Esophagus squamous epithelium (tissue), 5 donors: ENCODE results near the gene FRMD3. TPM values are rescaled to one million over a fixed set of nuclear protein-coding genes. Genes with fewer than 3 reads are reported as not detected.

ENCODE experiments used
- DNase-seq: peaks from one replicate; lab custom pipeline; 2025; lab: John Stamatoyannopoulos, UW
- H3K27ac ChIP-seq, 4 donors: fragments of 200-600 bp; sonication (generic); one replicate each; pipeline ENCODE4 v1.5.1; 2016 to 2019; ENCODE audit warnings: mild to moderate bottlenecking in 1 of 4
- H3K27me3 ChIP-seq, 4 donors: fragments of 200-600 bp; sonication (generic); 1 replicate in 3 of 4; 2 replicates in 1 of 4; pipeline versions ENCODE4 v1.5.1 to v1.6.0; 2017 to 2021; ENCODE audit warnings: antibody characterized with exemption in 1 of 4
- H3K36me3 ChIP-seq, 3 donors: fragments of 200-600 bp; sonication (generic); one replicate each; pipeline ENCODE4 v1.5.1; 2016 to 2019
- H3K4me1 ChIP-seq, 3 donors: fragments of 200-600 bp; sonication (generic); one replicate each; pipeline ENCODE4 v1.5.1; 2017 to 2019
- H3K4me3 ChIP-seq, 4 donors: fragments of 200-600 bp; sonication (generic); 1 replicate in 3 of 4; 2 replicates in 1 of 4; pipeline ENCODE4 v1.5.1; 2016 to 2019; ENCODE audit warnings: mild to moderate bottlenecking in 2 of 4, moderate library complexity in 1 of 4
- H3K9me3 ChIP-seq, 3 donors: fragments of 200-600 bp; sonication (generic); one replicate each; pipeline ENCODE4 v1.5.1; 2016 to 2019
- POLR2A ChIP-seq, 4 donors: fragments of 450-650 bp; IDR thresholded peaks; one replicate each; pipeline ENCODE4 v1.6.1; 2017; ENCODE audit warnings: antibody characterized with exemption in 4 of 4, mild to moderate bottlenecking in 4 of 4, moderate library complexity in 3 of 4
- WGBS, 2 donors: methylation state at CpG; one replicate each; pipeline ENCODE4 v1.1.5; 2018; 5-methylcytosine and 5-hydroxymethylcytosine counted together
- intact Hi-C: fragments of 100-400 bp; cut with DNase I; formaldehyde crosslinking; loops from one replicate; pipeline ENCODE4 v1.15.0; 2022
- total RNA-seq, 4 donors: library from RNA; depleted of rRNA; stranded (reverse); fragments of >200 nt; gene quantifications; one replicate each; pipeline ENCODE4 v1.1.0, GENCODE V29; 2016
- TF ChIP-seq, protein P1 (sequence below), 6 experiments: fragments of 450-650 bp in 4 of 6; fragments of 200-600 bp in 2 of 6; sonication (generic) in 2 of 6; IDR thresholded peaks; one replicate each; pipeline ENCODE4 v1.5.1; 2016 to 2019; ENCODE audit warnings: antibody characterized with exemption in 6 of 6, mild to moderate bottlenecking in 4 of 6, moderate library complexity in 4 of 6
- donor health status: DM: yes; HTN: yes; CAD: no.

FRMD3 gene
- total RNA-seq, 4 donors from 2014 or later: 0.27 to 6.9 (median 2.1) TPM

DNA sequence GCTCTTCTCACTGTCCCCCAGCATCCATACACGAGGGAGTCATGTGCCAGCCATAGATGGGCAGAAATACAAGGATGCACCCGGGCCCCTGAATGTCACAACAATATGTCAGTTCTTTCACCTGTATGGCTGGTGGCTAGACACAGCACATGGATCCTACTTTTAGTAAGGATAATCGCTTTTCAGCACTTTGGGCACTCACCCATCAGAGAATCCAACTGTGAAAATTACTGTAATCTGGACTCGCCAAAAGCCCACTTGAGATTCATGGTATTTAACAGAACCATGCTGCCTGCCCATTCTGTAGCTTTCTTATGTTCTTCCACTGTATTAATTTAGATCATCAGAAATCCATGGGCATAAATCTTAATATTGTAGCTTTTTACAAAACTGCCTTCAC, 124.8 kb downstream of the FRMD3 start:
- no peak for DNase-seq
- no peak overlapping the region for H3K27ac ChIP-seq
- H3K9me3 ChIP-seq: no peaks in the 10 kb centered on the region
- H3K4me3 ChIP-seq: no peak overlapping the region
- TF ChIP-seq, protein P1, sequence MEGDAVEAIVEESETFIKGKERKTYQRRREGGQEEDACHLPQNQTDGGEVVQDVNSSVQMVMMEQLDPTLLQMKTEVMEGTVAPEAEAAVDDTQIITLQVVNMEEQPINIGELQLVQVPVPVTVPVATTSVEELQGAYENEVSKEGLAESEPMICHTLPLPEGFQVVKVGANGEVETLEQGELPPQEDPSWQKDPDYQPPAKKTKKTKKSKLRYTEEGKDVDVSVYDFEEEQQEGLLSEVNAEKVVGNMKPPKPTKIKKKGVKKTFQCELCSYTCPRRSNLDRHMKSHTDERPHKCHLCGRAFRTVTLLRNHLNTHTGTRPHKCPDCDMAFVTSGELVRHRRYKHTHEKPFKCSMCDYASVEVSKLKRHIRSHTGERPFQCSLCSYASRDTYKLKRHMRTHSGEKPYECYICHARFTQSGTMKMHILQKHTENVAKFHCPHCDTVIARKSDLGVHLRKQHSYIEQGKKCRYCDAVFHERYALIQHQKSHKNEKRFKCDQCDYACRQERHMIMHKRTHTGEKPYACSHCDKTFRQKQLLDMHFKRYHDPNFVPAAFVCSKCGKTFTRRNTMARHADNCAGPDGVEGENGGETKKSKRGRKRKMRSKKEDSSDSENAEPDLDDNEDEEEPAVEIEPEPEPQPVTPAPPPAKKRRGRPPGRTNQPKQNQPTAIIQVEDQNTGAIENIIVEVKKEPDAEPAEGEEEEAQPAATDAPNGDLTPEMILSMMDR (IDR thresholded peaks at IDR 0.05): no peak
- no peak for TF ChIP-seq POLR2A (IDR thresholded peaks at IDR 0.05)
- no peaks in the 10 kb centered on the region for H3K4me1 ChIP-seq
- intact Hi-C loops: no loop called here
- H3K36me3 ChIP-seq: no peaks in the 10 kb centered on the region
- 80 to 93% methylated on average over 4 of the region's 4 CpGs for WGBS, 2 donors
- no peaks in the 10 kb centered on the region for H3K27me3 ChIP-seq

DNA sequence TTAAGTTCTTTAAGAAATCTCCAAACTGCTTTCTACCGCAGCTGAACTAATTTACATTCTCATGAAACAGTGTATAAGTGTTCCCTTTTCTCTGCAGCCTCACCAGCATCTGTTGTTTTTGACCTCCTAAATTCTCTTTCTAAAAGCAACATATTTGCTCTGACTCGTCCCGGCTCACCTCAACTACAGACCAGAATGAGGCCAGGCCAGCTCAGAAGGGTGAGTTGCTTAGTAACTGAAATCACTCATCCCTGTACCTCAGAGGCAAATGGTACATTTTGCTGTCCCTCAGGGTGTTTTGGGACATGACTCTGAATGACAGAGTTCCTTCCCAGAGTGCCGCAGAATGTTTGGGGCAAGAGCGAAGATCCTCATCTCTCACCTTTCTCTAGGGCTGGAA, 127.5 kb downstream of the FRMD3 start:
- H3K4me3 ChIP-seq: no peak overlapping the region
- H3K36me3 ChIP-seq: no peaks in the 10 kb centered on the region
- no peak overlapping the region for H3K27ac ChIP-seq
- no peaks in the 10 kb centered on the region for H3K27me3 ChIP-seq
- TF ChIP-seq, protein P1 (IDR thresholded peaks at IDR 0.05): no peak
- TF ChIP-seq POLR2A (IDR thresholded peaks at IDR 0.05): no peak
- intact Hi-C loops: no loop called here
- no peaks in the 10 kb centered on the region for H3K9me3 ChIP-seq
- no peak for DNase-seq
- H3K4me1 ChIP-seq: peaks cover 0 to 2% (median 0%) of the 10 kb centered on the region in 3 donors
- 86 to 89% methylated on average over 5 of the region's 5 CpGs for WGBS, 2 donors

DNA sequence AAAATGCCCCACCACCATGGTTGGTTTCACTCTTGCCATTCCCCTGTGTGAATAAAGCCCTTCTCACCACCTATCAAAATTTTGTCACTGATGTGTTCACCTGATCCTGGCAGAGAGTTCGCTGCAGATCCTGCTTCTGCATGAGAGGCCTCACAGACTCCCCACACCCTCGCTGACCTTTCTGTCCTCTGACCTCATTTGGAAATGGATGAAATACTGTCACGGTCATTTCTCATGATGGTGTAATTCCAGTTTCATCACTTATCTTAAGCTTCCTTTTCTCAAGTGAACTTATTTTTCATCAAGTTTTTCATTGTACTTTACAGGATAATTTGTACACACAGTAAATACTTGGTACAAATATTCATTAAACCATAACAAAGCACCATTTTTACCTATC, 131.3 kb downstream of the FRMD3 start:
- no peak for DNase-seq
- intact Hi-C loops: no loop called here
- Histone ChIP-seq H3K36me3 (no peaks in the 10 kb centered on the region), H3K27me3 (no peaks in the 10 kb centered on the region), H3K4me3 (no peak overlapping the region), H3K9me3 (no peaks in the 10 kb centered on the region), H3K4me1 (peaks cover 0 to 3% (median 0%) of the 10 kb centered on the region in 3 donors), H3K27ac (no peak overlapping the region)
- WGBS, 2 donors: 78 to 81% methylated on average over 3 of the region's 3 CpGs
- TF ChIP-seq, protein P1 (IDR thresholded peaks at IDR 0.05): no peak
- no peak for TF ChIP-seq POLR2A (IDR thresholded peaks at IDR 0.05)

DNA sequence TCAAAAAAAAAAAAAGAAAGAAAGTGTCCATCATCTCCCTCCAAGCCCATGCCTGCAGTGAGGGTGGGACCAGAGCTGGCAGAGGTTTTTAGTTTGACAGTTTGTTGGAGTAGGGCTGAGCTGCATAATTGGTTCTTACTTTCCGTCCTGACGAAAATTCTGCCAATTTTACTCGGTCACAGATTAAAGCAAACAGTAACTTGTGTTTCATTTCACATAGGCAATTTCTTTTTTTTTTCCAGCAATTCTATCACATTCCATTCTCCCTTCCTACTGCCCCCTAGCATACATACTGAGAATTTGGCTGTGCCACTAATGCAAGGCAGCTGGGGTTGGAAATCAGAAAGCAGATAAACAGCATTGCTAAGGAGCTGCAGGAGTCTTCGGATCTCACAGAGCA, 132.4 kb downstream of the FRMD3 start:
- intact Hi-C loops: no loop called here
- no peaks in the 10 kb centered on the region for H3K27me3 ChIP-seq
- H3K36me3 ChIP-seq: no peaks in the 10 kb centered on the region
- WGBS, 2 donors: 28 to 39% methylated on average over 4 of the region's 4 CpGs
- H3K4me3 ChIP-seq: no peak overlapping the region
- DNase-seq: no peak
- peaks cover 0 to 3% (median 0%) of the 10 kb centered on the region in 3 donors for H3K4me1 ChIP-seq
- no peak for TF ChIP-seq POLR2A (IDR thresholded peaks at IDR 0.05)
- TF ChIP-seq, protein P1 (IDR thresholded peaks at IDR 0.05): no peak
- H3K27ac ChIP-seq: no peak overlapping the region
- H3K9me3 ChIP-seq: no peaks in the 10 kb centered on the region

DNA sequence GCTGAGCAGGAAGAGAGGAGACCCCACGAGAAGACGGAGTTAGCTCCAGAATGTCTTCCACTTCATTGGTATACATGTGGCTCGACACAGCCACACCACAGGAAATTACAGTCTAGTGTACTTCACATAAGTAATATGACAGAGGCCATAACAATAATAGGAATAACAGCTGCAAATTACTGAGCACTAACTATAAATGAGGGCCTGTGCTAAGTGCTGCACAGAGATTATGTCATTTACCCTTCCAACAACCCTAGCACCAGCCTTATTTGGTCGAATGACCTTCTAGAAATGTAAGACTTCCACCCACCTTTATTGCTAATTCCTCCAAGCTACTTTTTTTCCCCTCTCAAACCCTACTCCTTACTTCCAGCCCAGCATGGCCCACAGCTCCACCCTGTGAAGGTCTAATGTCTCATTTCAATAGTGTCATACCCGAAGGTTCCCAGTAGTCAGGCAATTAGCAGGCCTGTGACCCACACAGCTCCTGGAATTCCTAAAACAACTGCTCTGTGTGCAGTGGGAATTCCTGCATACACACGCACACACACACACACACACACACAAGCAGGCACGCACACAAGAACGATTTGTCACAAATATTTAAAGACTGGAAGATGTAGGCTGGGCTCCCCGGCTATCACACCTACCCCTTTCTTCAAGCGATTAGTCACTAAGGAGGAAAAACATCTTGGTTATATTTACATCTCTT, 134.5 kb downstream of the FRMD3 start:
- Histone ChIP-seq H3K4me3 (no peak overlapping the region), H3K27ac (no peak overlapping the region), H3K27me3 (no peaks in the 10 kb centered on the region), H3K36me3 (no peaks in the 10 kb centered on the region), H3K4me1 (peaks cover 0 to 3% (median 0%) of the 10 kb centered on the region in 3 donors), H3K9me3 (no peaks in the 10 kb centered on the region)
- 51 to 61% methylated on average over 10 of the region's 10 CpGs for WGBS, 2 donors
- DNase-seq: no peak
- TF ChIP-seq POLR2A (IDR thresholded peaks at IDR 0.05): no peak
- TF ChIP-seq, protein P1 (IDR thresholded peaks at IDR 0.05): no peak
- intact Hi-C loops: no loop called here
